ENCODE measurements around the gene ATXN1. TPM values are rescaled to one million over a fixed set of nuclear protein-coding genes. Genes with fewer than 3 reads are reported as not detected.

Gene ATXN1
- total and polyA plus RNA-seq, 2 of the 8 experiments (the other 6 are each of a cell fraction or from before 2014, with no cell fraction given), result 1.6 to 4.0 TPM

GRCh38 chr6:16468991-16469615 lies 292.2 kb downstream of the ATXN1 start:
- Histone ChIP-seq H3K23ac (ENCODE audit: insufficient read length) (no peak overlapping the region), H4K91ac (replicated peaks; ENCODE audit: insufficient read length, low read length) (no peak overlapping the region), H2BK12ac (ENCODE audit: low read depth, low read length) (no peak overlapping the region), H3K9ac (replicated peaks in 1 of 4; ENCODE audit: extremely low read depth in 1 of 4, low read depth in 3 of 4, low read length in 3 of 4) (no peak overlapping the region), H3K4me3 (ENCODE audit: extremely low read depth in 1 of 4, insufficient read depth in 2 of 4, low read depth in 3 of 4, low read length in 4 of 4) (no peak overlapping the region), H4K8ac (ENCODE audit: extremely low read depth, insufficient read depth, low read length) (no peak overlapping the region), H3K79me2 (ENCODE audit: control insufficient read depth in 1 of 2, insufficient read depth in 2 of 2, low read length in 2 of 2) (no peaks in the 10 kb centered on the region), H3K4ac (replicated peaks; ENCODE audit: insufficient read length, low read depth, low read length) (no peak overlapping the region), H3K56ac (replicated peaks; ENCODE audit: insufficient read length, low read depth, low read length) (no peak overlapping the region), H2AFZ (ENCODE audit: low read length) (no peak overlapping the region), H4K20me1 (replicated peaks in 1 of 2; ENCODE audit: control insufficient read depth in 1 of 2, insufficient read depth in 2 of 2, low read length in 2 of 2) (no peaks in the 10 kb centered on the region), H2BK15ac (ENCODE audit: low read length) (no peak overlapping the region), H3K27ac (ENCODE audit: low read depth, low read length) (no peak overlapping the region), H3K23me2 (ENCODE audit: low read depth, low read length) (no peaks in the 10 kb centered on the region), H3K4me1 (replicated peaks in 1 of 4; ENCODE audit: control insufficient read depth in 3 of 4, insufficient read depth in 4 of 4, low read length in 3 of 4) (peaks cover 0 to 4% (median 2%) of the 10 kb centered on the region in 4 experiments; a peak in 5 of 7 replicates), H2AK5ac (ENCODE audit: low read depth, low read length) (no peak overlapping the region), H3K9me3 (ENCODE audit: insufficient read depth in 2 of 2, low read depth in 1 of 2, low read length in 1 of 2) (no peaks in the 10 kb centered on the region; a peak in 1 of 4 replicates), H3K36me3 (ENCODE audit: control insufficient read depth in 2 of 4, insufficient read depth in 4 of 4, low read length in 3 of 4) (no peaks in the 10 kb centered on the region), H3K18ac (ENCODE audit: extremely low read depth, low read length) (no peak overlapping the region), H3K27me3 (replicated peaks in 1 of 4; ENCODE audit: control insufficient read depth in 3 of 4, extremely low read depth in 1 of 4, insufficient read depth in 3 of 4, low read length in 3 of 4) (no peaks in the 10 kb centered on the region), H2BK5ac (ENCODE audit: low read depth, low read length) (no peak overlapping the region), H3K14ac (ENCODE audit: insufficient read length) (no peak overlapping the region), H3K79me1 (ENCODE audit: low read depth, low read length) (no peaks in the 10 kb centered on the region), H2BK120ac (replicated peaks; ENCODE audit: low read depth, low read length) (no peak overlapping the region), H4K5ac (ENCODE audit: insufficient read length, low read depth, low read length) (no peak overlapping the region), H2BK20ac (ENCODE audit: low read length) (no peak overlapping the region), H3K4me2 (ENCODE audit: insufficient read depth in 1 of 2, low read depth in 2 of 2, low read length in 2 of 2) (no peak overlapping the region)
- no peak for DNase-seq (ENCODE audit: low read depth in 1 of 2, low spot score in 2 of 2)
- 85% methylated on average over 1 of the region's 1 CpG; no CpG with 5 or more reads in 1 of the 2 experiments for WGBS, 2 experiments (ENCODE audit: extremely low coverage in 1 of 2, insufficient coverage in 1 of 2, insufficient read length in 1 of 2, insufficient replicate concordance in 2 of 2, low coverage in 1 of 2, low lambda C conversion rate in 2 of 2, missing lambda C conversion rate in 1 of 2)
- CTCF ChIA-PET (ENCODE audit: partially characterized antibody), result interaction anchor here (0.6 to 0.7 kb wide), 2 partner anchors 25 to 699 kb away, joined by 3 read pairs; no protein-coding TSS in a partner anchor
- POLR2A ChIA-PET (ENCODE audit: partially characterized antibody), result no interaction called here
- TF ChIP-seq FOSL1 (IDR thresholded peaks at IDR 0.05; ENCODE audit: insufficient read depth, low read depth, low read length) (no peak), KDM5A (IDR thresholded peaks at IDR 0.05; ENCODE audit: low read length) (no peak), JUN (IDR thresholded peaks at IDR 0.05; ENCODE audit: low read depth, low read length) (no peak), POU5F1 (IDR thresholded peaks at IDR 0.05; ENCODE audit: low read depth, low read length) (no peak), TCF12 (IDR thresholded peaks at IDR 0.05; ENCODE audit: low read depth, low read length) (no peak), RNF2 (IDR thresholded peaks at IDR 0.05; ENCODE audit: borderline replicate concordance, low read depth, low read length, missing control alignments, poor library complexity, severe bottlenecking) (no peak), CBX5 (IDR thresholded peaks at IDR 0.05; ENCODE audit: low read depth, low read length) (no peak), EP300 (IDR thresholded peaks at IDR 0.05; ENCODE audit: borderline replicate concordance in 1 of 2, low read depth in 2 of 2, low read length in 2 of 2) (no peak), ZNF274 (IDR thresholded peaks at IDR 0.05; ENCODE audit: borderline replicate concordance, extremely low read depth, low read length) (no peak), NANOG (IDR thresholded peaks at IDR 0.05; ENCODE audit: insufficient read depth, low read depth, low read length, poor library complexity, severe bottlenecking) (no peak), POLR2AphosphoS5 (IDR thresholded peaks at IDR 0.05; ENCODE audit: low read depth, low read length) (no peak), SP2 (IDR thresholded peaks at IDR 0.05; ENCODE audit: low read length) (no peak)
- no peak for FAIRE-seq
